Stomach (tissue), 4 donors: Measurements from ENCODE around the gene RABGEF1.

Experiments
- CTCF ChIP-seq, 7 experiments: fragments of 450-650 bp in 4 of 7; fragments of 200-600 bp in 3 of 7; sonication (generic) in 3 of 7; IDR thresholded peaks; one replicate each; pipeline ENCODE4 v1.5.1; 2016 to 2019; ENCODE audit warnings: antibody characterized with exemption in 7 of 7, control low read depth in 2 of 7, mild to moderate bottlenecking in 1 of 7
- EP300 ChIP-seq: sonication (generic); formaldehyde crosslinking; IDR thresholded peaks from one replicate; pipeline ENCODE4 v1.6.1; 2017; ENCODE audit warnings: antibody characterized with exemption
- POLR2A ChIP-seq, 4 donors: fragments of 450-650 bp; IDR thresholded peaks; one replicate each; pipeline ENCODE4 v1.6.1; 2016; ENCODE audit warnings: antibody characterized with exemption in 4 of 4, control low read depth in 2 of 4, mild to moderate bottlenecking in 1 of 4, moderate library complexity in 1 of 4
- POLR2AphosphoS5 ChIP-seq, 3 donors: sonication (generic); formaldehyde crosslinking; IDR thresholded peaks; one replicate each; pipeline ENCODE4 v1.6.1; 2016; ENCODE audit warnings: antibody characterized with exemption in 3 of 3

GRCh38 chr7:66747385-66747784, 6.9 kb downstream of the RABGEF1 start:
- TF ChIP-seq CTCF (IDR thresholded peaks at IDR 0.05) (no peak), POLR2AphosphoS5 (IDR thresholded peaks at IDR 0.05) (no peak), EP300 (no peak), POLR2A (IDR thresholded peaks at IDR 0.05) (no peak)
